ENCODE measurements around the gene BFSP1.

Gene BFSP1

DNA sequence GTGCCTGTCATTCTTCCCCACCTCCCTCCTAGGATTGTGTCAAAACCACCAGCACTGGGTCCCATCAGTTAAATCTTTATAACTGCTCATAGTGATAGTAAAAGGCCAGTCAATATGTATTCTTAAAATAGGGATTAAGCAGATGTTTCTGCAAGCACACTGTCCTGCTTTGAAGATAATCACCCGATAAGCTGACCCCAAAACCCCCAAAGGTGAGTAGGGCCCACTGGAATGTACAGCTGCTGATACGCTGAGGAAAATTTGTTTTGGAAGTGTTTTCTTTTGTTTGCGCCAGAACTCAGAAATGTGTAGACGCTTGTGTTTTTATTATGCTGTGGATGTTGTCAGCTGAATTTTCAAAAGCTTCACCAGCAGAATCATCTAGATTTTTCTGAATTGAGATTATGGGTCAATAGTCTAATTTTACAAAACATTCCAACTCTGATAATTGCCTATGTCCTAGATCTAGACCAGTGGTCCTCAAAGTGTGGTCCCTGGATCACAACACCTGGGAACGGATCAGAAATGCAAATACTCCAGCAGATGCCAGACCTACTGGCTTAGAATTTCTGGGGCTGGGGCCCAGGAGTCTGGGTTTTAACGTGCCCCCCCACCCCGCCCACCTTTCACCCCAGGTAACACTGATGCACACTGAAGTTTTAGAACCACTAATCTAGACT, 11.4 kb downstream of the BFSP1 start:
- no peak for DNase-seq

DNA sequence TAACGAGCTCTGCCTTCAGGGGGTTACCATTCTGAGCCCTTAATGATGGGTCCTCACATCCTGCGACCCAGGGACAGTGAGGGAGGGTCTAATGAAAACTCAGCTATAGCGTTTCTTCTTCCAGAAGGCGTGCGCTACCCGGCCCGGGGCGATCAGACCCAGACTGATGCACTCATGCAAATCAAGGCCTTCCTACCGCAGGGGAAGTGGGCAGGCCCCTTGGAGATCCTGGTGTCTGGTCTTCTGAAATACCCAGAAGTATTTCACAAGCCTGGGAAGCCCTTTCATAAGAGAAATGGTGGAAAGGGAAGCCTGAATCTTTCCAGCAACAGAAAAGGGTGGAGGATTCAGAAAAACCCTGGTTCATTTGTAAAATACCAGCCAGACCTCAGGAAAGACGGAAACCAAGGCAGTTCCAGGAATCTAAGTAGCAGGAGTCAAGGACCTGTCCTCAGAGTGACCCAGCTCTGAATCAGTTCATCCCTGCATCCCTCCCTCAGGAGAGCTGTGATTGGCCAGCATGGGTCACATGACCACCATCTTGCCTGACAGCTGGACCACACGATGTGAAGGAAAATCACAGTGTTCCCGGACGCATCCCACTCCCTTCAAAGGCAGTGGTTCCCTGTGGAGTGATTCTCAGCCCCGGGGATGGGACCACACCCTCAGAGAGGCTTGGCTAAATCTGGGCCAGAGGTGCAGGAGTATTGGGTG, 12.7 kb downstream of the BFSP1 start:
- DNase-seq, result no peak

DNA sequence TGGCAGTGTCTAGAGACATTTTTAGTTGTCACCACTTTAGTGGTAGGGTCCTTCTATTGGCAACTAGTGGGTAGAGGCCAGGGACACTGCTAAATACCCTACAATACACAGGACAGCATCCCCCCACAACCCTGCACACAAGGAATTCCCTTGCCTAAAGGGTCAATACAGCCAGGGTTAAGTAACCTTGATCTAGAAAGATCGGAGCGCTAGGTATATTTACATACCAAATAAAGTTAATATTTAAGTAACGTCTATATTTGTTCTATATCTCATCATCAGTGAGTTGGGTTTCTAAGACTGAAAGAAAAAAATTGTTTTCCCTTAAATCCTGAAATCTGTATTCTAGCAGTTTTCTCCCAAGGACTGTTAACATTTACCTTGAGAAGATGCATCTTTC, 16.1 kb downstream of the BFSP1 start:
- DNase-seq, result no peak

DNA sequence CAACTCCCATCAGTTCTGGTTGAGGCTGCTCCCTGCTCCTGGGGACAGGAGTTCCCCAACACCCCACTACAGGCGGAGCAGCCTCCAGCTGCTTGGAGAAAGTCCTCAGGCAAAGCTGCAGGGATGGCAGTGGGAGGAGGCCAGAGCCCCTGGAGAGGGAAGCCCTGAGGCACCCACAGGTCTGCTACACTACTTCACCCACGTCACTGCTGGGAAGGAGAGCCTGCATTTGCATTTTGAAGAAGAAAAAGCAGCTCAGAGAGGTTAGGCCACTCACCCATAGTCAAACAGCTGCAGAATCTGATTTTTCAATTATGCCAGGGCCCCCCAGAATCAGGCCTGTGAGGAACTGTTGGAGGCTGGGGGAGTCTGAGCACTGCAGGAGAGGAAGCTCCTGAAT, 17.2 kb downstream of the BFSP1 start:
- no peak for DNase-seq

DNA sequence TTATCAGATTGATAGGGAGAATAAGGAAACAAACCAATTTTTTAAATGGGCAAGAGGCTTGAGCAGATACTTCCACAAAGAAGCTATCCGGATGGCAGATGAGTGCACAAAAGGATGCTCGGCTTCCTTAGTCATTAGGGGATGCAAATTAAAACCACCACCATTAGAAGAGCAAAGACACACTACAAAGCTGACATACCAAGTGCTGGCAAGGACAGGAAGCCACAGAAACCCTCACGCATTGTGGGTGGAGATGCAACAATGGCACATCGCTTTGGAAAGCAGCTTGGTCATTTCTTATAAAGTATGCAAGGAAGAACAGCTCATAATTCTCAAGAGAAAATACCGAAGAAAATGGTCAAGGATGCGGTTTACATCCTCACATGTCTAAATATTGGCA, 19.8 kb downstream of the BFSP1 start:
- DNase-seq, result no peak

DNA sequence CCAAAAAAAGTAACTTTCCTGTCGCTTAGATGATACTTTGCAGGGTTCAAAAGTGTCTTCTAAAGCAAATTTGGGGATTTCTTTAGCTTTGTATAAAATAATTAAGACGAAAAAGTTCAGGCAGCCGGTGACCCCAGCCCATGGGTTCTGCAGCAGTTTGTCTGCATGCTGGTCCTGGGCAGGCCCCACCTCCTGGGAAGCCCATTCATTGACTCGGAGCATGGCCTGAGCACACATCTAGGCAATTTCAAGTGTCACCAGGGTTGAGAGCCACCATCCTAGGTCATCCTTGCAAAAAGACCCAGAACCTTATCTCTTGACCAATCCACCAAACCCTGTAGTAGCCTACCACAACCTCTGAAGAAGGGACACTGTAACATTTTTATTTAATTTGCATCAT, 20.6 kb downstream of the BFSP1 start:
- no peak for DNase-seq

DNA sequence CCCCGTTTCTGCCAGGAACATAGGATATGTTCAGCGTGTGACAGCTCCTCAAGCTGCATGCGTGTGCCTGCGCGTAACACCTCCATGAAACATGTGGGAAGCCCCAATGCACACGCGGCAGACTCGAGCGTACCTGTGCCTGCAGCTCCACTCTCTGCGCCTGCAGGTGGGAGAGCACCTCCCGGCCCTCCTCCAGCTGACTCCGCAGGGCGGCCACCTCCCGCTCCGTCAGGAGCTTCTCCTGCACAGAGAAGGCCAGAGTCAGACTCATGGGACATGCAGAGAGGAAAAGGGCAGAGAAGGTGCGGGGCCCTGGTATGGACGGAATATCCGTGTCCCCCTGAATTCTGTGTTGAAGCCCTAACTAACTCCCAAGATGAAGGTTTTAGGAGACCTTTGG, 22.4 kb downstream of the BFSP1 start:
- no peak for DNase-seq

DNA sequence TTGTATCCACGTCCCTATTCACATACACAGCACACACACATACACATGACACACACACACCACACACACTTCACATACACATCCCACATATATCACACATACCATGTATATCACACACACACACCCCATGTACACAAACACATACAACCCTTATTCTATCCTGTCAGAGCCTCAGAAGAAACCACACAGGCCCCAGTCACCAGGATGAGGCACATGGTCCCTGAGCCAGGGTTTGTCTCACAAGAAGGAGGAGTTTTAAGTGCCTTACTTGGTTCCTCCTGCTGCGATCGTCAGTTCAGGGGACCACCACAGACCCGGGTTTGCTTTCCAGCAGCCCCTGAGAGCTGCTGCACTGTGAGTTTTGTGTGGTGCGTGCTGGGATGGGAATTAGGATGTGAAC, 23.6 kb downstream of the BFSP1 start:
- DNase-seq, result no peak

DNA sequence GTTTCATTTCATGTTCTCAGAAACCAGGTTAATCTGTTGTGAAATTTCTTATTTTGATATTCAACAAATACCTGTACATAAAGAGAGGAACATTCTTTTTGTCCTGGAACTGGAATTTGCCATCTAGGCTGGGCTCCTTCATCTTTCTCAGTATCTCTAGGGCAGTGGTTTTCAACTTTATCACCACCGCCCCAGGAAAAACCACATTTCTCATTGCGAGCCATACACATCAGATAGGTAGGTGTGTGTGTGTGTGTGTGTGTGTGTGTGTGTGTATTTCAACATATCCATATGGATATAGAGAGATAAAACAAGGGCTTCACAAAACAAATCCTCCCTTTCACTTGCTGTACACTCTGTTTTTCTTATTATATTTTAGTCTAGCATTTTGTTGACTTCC, 24.1 kb downstream of the BFSP1 start:
- DNase-seq, result no peak

DNA sequence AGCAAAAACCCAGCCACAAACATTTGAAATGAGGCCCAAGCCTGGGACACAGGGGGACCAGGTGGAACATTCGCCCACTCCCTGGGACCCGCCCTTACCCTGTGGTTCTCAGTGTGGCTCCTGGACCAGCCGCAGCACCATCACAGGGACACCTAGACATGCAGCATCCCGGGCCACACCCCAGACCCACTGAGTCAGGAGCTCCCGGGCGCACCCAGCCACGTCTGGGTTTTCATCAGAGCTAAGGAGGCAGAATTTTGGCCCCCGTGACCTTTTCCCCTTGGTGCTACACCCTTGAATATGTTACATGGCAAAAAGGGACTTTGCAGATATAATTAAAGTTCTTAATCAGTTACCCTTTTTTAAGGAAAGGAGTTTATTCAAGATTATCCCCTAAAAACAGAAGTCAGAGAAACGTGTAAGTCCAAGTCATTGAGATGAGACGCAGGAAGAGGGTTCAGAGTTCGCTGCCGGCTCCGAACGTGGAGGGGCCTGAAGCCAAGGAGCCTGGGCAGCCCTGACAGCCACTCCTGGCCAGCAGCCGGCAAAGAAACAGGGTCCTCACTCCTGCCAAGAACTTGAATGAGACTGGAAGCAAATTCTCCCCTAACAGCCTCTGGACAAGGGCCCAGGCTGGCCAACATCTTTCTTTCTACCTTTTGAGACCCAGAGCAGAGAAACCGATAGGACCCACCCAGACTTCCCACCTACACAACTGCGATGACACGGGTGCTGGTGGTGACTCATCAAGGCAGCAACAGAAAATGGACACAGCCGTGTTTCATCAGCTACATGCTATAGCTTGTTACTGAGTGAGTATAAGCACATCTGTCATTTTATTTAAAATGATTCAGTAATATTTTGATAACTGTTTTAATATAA, 25.3 kb downstream of the BFSP1 start:
- DNase-seq, result no peak

DNA sequence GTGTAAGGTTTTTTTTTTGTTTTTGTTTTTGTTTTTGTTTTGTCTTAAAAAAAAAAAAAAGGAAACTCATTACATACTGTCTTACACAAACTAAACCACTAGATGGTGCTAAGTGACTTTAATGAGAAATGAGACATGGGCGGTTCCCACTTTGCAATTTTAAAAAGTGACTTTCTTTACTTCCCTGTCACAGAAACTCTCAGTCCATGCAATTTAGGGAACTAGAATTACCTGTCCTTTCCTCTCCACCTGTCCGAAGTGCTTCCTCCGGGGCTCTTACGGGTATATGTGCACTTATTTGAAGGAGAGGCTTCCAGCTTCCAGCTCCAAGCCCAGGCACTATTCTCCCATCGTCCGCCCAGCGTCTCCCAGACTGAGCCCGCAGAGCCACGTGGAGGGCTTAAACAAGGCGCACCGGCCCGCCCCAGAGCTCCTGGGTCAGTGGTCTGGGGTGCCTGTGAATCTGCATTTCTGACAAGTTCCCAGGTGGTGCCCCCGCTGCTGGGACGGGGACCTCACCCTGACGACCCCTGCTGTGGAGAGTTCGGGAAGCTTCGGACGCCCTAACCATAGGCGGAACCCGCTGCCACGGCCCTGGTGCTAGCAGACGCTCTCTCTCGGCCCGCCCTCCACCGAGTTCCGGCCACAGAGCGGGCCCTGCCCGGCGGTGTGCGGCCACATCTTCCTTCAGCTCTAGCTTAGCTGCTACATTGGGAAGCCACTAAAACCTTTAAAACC, 26.1 kb downstream of the BFSP1 start:
- DNase-seq, result peak; percentile 31 to 39

DNA sequence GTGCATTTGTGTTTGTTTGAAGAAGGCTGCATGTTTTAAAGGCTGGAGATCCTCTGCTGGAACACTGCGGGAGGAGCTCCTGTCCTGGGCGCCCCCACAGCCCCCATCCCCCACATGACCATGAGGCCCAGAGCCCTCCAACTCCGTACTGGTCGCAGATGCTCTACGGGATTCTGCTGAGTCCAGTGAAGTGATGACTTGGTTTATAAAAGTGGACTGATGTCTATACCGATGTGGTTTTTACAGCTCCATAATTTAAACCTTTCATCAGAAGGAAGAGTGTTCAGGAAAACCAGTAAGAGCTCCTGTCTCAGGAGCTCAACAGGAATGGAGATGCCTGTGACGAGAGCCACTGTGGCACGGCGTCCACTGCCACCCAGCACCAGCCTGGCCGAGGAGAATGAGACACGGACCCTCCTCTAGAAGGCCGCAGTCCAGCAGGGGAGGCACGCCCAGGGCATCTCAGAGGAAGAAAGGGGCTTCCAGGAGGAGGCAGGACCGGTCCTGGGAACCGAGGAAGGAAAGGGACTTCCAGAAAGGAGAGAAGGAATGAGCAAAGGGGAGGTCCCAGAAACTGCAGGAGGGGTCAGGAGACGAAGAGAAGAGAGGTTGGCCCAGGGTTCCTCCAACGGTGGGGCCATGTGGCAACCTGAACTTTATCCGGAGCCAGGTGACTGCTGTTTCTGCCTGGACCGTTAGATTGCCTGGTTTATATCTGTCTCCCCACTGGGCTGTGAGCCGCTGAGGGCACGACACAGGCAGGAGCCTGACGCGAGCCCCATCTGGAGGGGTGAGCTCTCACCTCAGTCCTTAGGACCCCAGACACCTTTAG, 26.9 kb downstream of the BFSP1 start:
- DNase-seq, result no peak

DNA sequence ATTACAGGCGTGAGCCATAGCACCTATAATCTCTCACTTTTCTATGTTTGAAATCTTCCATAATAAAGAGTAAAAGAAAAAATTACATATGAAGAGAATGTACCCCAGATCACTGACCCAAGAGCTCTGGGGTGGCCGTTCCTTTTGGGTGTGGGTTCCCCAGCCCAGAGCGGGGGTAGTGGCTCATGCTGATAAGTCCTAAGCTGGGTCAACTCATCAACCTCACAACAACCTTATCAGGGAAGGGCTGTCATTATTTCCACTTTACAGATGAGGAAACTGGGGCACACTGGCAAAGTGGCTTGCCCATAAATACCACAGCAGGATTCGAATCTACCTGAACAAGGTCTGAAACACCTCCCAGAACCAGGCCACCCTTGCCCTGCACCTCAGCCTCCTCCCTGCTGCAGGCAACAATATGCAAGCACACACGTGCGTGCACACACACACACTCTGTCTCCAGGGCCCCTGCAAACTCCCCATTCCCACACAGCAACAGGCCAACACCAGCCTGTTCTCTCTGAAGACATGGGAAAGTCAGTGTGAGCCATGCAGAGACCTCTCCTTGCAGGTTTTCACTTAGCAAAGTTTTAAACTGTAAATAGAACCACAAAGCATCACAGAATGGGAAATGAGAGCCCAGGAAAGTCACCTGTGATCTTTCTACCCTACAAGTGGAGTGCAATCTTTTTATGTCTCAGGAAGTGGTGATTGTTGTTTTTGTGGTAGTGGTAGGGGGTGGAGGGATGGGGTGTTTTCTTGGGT, 27.7 kb downstream of the BFSP1 start:
- no peak for DNase-seq

DNA sequence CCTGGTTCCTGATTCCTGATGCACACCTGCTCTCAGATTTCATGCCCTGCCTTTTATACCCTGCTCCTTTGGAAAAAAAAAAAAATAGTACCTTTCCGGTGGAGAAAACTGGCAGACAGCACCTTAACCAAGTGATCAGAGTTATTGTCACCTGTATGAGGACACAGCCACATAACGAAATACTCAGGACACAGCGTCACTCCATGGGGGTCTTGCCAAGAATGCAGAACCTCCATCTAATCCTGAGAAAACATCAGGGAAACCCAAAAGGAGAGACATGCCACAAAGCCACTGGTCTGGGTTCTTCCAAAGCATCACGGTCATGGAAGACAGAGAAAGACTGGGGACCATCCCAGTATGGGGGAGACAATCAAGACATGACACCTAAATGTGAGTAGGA, 29.1 kb downstream of the BFSP1 start:
- DNase-seq, result no peak

DNA sequence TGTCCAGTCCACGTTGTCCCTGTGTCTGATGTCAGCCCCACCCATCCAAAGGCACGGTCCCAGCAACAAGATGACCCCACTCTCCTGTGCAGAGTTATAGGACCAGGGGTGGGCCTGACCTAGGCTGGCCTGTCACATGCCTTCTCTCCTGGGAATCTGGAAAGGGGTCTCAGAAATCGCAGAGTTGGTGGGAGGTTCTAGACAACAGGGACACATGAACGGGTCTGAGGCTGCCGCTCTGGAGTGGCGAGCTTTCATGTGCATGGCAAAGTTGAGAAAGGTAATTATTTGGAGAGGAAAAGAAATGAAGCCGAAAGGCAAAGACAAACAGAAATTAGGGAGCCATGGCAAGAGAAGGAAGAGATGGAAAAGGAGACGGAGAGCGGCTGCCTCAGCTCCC, 29.5 kb downstream of the BFSP1 start:
- DNase-seq, result no peak

DNA sequence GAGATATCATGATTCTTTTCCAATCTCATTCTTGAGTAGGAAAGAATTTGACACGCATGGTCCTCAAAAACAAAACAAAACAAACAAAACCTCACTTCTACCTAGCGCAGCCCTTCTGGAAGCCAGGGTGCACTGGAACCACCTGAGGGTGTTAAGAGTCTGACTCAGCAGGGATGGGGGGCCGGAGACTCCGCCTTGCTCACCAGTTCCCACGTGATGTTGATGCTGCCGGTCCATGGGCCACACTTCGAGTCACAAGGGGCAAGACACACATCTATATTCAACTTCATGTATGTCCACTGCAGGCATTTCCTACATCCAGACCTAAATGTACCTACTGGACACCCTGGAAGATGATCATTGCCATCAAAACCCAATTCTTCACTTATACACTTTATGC, 30.4 kb downstream of the BFSP1 start:
- no peak for DNase-seq

DNA sequence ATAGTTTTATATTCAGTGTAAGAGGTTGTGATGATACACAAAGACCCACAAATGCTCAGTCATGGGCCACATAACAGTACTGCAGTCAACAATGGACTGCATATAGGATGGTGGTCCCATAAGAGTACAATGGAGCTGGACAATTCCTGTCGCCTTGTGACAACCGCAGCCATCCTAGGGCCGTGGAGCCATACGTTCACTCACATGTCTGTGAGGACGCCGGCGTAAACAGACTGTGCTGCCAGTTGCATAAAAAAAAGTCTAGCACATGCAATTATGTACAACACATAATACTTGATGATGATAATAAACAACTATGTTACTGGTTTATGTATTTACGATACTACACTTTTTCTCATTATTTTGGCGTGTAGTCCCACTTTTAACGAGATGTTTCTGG, 30.9 kb downstream of the BFSP1 start:
- DNase-seq, result no peak

DNA sequence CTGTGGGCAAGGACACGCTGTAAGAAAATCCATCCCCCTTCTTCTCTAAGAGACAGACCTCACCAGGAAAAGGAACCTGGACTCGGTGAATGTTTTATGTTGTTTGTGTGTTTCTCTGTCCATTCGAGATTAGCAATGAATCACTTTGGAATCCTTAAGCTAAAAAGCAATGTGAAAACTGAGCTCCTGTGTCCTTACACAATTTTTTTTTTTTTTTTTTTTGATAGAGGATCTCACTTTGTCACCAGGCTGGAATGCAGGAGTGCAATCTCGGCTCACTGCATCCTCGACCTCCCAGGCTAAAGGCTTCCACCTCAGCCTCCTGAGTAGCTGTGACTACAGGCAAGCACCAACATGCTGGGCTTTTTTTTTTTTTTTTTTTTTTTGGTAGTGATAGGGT, 32.1 kb downstream of the BFSP1 start:
- DNase-seq, result no peak

DNA sequence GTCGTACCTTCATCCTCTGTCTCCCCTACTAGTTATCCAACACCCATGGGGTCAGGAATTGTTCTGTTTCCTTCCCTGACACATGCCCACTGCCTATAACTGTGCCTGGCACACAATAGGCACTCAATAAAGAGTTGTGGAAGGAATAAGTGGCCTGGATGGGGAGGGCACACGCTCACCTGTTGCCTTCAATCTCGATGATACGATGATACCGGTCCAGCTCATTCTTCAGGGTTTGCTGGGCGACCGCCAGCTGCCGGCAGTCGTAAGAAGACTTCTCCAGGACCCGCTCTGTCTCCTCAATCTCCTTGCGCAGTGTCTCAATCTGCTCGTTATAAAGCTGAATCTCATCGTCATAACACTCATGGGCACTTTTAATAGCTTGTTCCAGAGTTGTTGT, 32.5 kb downstream of the BFSP1 start:
- no peak for DNase-seq

DNA sequence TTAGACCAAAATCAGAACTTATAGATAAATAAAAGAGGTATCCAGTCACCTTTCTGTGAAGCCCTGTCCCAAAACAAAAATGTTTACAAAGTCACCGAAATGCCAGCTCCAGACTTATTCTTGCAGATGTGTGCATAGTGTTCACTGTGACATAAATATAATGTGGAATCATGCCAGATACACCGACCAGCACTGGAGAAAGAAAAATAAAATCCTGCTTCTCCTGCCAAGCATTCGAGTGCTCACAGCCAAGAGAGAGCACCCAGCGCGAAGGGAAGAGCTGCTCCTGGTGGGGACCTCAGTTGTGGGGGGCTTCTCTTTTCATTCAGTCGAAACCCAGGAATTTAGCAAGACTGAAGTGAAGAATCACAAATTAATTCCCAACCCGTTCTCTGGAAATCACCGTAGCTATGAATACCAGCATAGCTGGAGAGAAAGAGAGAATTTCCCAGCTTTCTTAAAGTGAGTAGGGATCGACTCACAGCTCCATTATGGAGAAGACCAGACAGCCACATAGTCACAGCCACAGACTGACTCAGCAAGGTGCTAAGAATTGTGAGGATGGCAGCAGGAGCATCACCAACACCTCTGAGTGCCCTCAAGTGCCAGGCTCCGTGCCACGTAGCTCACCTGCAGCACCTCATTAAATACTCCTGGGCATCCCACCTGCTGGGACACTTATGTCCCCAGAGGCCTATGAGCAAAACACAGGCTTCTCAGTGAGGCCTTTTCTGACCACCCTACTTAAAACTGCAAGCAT, 33.2 kb downstream of the BFSP1 start:
- DNase-seq, result no peak

DNA sequence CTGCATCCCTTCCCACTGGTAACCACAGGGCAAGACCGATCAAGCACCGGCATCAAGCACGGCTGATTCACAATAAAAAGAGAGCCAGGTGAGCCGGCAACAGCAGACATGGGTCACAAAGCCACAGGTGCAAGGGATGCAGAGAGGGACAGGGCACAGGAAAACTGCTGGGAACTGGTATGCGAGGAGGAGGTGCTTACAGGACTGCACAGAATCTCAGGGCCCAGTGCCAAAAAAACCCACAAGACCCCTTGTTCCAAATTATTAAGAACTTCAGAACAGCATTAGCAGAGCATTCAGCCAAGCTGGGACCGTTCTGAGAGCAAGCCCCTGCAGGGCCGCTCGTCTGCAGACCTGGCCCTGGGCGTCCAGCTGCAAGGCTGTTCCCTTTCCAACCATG, 35.4 kb downstream of the BFSP1 start:
- no peak for DNase-seq
